HG03060 (cell line): ENCODE data around the gene PRM2.
A peak's percentile ranks its signal among the peaks of the same experiment; 100 is the strongest.

ENCODE experiments used
- ATAC-seq: cut with Tn5 transposase; IDR thresholded peaks from one replicate; pipeline ENCODE4 v1.9.1; 2021; ENCODE audit warnings: low read depth, moderate number of reproducible peaks; ENCODE audit not compliant: unreplicated experiment

Gene PRM2, protein sequence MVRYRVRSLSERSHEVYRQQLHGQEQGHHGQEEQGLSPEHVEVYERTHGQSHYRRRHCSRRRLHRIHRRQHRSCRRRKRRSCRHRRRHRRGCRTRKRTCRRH

DNA sequence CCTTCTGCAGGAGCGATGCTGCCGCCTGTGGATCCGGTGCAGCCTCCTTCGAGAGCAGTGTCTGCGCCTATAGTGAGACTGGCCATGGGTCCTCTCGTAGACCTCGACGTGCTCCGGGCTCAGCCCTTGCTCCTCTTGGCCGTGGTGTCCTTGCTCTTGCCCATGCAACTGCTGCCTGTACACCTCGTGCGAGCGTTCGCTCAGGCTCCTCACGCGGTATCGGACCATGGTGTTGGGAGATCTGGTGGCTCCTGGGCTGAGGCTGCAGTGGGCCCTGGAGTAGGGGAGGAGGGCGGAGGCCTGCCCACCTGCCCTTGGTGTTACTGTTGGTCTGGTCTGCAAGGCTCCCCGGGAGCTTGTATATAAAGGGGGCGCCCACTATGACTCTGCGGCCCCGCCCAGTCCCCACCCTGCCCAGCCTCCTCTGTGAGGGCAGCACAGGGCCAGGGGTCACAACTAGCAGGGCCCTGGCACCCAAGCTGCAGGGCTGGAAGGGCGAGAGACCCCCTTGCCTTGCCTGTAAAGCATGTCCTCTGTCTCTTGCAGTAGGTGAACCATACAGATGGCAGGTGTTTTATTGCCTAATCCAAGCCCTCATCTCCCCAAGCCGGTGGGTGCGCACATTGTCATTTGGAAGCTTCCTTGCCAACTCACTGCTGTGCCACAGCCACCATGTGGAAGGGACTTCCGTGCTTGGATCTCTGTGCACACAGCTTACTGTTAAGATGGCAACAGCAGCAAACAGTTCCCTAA, at the start of gene PRM2:
Gene PRM2 (minus strand): TSS at position 338 of the 753 bp plus-strand sequence. CDS start 110 bp downstream, at position 228.
- no peak for ATAC-seq

DNA sequence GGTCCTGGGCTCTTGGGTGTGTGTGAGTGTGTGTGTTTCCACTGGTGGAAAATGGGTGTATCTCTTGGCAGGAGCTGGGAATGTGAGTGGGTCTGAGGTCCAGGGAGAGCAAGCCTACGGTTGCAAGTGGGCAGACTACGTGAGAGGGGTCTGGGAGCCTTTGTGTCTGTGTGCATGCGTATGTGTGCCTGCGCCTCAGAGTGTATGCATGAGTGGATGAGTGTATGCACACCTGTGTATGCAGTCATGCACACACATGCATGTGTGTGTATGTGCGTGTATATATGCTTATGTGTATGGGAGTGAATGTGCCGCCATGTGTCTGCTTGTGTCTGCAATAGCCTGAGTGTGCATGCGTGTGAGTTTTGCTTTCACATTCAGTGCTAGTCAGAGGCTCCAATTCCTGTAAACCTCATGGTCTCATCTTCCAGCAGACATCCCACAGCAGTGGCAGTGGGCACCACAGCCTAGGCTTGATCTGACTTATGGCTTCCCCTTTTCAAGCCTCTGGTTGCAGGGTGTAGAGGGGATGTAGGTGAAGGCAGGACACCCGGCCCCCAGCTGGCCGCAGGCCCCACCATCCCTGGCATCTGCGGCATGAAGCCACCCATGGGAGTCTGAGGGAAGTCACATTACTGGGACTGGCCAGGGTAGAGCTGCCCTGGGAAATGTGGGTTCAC, 49.3 kb upstream of the PRM2 start:
- ATAC-seq, result no peak

DNA sequence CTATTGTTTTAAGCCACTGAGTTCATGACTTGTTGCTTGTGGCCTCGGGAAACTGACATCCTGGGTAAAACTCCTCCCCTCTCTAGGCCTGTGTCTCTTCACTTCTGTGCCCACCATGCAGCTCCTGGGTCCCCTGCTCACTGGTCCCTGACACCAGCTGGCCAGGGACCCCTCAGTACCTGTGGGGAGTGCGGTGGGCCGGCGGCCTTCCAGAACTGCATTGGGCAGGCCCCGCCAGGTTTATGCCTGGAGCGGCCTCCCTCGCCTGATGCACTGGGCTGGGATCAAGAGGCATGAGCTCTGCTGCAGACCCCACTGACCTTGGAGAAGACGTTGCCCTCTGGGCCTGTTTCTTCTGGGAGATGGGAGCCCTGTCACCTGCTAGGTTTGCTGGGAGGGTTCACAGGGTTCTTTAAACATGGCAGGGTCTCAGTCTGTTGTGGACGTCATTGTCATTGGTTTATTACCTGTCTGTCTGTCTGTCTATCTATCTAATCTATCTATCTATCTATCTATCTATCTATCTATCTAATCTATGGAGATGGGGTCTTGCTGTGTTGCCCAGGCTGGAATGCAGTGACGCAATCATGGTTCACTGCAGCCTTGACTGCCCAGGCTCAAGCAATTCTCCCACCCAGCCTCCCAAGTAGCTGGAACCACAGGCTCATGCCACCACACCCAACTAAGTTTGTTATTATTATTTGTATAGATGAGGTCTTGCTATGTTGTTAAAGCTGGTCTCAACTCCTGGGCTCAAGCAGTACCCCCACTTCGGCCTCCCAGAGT, 47.5 kb upstream of the PRM2 start:
- no peak for ATAC-seq

DNA sequence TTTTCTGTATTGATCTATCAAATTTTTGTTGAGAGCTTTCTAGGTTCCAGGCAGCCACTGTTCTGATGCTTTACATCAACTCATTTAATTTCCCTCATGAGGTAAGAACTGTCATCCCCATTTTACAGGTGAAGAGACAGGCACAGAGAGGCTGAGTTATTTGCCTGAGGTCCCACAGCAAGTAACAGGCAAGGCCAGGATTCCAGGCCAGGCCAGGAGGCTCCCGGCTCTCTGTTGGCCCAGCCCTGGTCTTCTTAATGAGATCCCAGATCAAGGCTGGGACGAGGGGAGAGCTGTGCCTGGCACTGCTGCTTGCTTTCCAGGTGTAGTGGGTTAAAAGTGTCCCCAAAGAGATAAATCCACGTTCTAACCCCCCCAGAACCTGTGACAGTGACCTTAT, 46.5 kb upstream of the PRM2 start:
- no peak for ATAC-seq

DNA sequence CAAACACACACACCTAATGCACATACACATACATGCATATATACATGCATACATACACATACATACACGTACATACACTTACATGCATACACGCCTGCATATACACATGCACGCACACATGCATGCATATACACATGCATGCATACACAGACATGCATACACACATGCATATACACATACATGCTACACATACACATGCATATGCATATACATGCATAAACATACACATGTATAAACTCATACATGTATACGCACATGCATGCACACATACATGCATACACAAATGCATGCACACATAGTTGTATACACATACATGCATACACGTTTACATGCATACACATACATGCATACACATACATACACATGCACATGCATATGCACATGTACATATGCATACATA, 45.4 kb upstream of the PRM2 start:
- ATAC-seq, result no peak

DNA sequence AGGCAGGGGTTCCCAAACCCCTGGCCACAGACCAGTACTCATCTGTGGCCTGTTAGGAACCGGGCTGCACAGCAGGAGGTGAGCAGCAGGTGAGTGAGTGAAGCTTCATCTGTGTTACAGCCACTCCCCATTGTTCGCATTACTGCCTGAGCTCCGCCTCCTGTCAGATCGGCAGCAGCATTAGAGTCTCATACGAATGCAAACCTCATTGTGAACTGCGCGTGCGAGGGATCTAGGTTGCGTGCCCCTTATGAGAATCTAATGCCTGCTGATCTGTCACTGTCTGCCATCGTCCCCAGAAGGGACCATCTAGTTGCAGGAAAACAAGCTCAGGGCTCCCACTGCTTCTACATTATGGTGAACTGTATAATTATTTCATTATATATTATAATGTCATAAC, 43.9 kb upstream of the PRM2 start:
- ATAC-seq, result no peak

DNA sequence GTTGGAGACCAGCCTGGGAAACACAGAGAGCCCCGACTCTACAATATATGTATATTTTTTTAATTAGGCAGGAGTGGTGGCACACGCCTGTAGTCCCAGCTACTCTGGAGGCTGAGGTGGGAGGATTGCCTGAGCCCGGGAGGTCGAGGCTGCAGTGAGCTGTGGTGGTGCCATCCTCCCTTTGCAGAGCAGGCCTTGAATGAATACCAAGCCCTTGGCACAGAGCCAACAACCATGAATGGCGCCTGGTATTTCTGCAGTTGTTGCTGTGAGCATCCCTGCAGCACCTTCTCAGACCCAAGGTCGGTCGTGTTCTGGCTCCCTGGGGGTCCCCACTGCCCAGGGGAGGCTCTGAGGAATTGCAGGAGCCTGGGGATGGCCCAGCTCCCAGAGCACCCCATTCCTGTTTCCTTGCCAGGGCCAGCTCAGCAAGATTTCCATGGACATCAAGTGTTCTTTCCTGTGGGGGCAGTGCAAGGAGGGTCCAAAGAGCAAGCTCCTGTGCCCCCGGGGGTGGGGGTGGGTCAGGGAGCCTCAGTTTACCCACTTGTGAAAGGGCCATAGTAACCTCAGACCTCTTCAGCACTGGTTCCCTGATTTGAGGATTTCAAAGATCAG, 43.4 kb upstream of the PRM2 start:
- no peak for ATAC-seq

DNA sequence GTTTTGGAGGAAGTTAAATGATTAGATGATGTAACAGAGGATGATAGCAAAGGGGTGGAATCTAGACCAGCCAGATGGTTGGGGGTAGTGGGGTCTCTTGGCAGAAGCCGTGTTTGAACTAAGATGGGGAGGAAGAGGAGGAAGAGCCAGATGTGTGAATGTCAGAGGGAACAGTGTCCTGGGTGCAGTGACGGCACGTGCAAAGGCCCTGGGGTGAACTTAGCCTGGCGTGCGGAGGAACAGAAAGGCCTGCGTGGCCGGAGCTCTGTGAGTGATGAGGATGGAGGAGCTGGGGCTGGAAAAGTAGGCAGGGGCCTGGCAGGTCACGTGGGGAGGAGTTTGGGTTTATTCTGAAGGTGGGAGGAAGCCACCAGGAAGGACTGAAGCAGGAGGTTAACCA, 42.5 kb upstream of the PRM2 start:
- ATAC-seq, result no peak

DNA sequence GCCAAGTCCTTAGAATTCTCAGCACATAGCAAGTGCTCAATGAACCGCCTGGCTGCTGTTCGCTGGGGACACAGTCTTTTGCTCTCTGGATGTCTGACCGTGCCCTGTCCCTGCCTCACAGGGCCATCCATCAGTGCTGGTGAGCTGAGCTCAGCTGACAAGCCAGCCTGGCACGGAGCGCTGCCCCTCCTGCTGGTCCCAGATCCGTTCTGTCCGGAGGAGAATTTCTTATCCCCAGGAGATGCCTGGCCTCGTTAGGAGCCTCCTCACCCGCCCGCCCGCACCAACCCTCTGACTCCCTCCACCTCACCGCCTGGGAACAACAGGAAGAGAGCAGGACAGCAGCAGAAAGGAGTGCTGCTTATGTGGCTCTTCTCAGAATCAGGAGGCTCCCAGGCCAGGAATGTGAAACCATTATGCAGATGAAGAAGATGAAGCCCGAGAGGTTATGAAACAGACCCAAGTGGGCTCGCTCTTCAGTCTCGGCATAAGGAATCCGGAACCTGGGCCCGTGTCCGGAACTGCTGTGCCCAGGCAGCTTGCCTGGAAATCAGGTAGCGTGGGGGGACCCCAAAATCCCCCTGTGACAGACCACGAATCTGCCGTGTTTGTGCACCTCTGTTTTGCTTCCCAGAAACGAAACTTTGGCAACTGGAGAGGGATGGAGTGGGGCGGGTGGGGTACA, 40.2 kb upstream of the PRM2 start:
- ATAC-seq, result no peak

DNA sequence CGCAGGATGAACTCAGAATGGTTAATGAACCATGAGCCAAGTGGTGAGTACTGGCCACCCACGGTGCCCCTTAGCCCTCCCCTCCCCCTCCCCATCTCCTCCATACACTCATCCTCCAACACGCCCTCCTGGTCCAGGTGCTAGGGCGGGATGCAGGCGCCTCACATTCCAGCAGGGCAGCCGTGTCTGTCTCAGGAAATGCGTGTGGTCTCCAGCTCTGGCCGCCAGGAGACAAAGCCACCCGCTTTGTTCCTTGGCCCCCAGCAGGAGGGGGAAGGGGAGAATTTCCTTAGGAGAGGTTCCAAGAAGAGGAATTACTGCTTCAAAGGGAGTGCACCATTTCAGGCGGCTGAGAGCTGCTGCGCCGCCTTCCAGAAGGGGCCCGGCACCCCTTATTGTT, 39.2 kb upstream of the PRM2 start:
- no peak for ATAC-seq

DNA sequence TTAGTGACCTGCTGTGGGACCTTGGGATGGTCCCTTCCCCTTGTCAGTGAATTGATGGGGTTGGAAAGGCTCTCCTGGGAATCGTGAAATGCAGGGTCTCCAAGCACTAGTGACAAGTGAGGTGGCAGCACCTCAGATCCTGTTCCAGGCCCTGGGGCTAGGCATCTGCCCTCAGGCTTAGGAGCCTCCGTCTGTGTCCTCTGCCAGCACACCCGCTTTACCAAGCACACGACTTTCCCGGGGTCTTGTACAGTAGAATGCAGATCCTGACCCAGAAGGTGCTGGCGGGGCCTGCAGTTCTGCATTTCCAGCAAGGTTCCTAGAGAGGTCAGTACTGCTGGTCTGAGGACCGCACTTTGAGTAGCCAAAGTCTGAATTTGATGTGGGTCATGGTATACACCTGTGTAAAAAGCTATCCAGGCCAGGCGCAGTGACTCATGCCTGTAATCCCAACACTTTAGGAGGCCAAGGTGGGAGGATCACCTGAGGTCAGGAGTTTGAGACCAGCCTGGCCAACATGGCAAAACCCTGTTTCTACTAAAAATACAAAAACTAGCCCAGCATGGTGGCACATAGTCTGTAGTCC, 38.1 kb upstream of the PRM2 start:
- no peak for ATAC-seq

DNA sequence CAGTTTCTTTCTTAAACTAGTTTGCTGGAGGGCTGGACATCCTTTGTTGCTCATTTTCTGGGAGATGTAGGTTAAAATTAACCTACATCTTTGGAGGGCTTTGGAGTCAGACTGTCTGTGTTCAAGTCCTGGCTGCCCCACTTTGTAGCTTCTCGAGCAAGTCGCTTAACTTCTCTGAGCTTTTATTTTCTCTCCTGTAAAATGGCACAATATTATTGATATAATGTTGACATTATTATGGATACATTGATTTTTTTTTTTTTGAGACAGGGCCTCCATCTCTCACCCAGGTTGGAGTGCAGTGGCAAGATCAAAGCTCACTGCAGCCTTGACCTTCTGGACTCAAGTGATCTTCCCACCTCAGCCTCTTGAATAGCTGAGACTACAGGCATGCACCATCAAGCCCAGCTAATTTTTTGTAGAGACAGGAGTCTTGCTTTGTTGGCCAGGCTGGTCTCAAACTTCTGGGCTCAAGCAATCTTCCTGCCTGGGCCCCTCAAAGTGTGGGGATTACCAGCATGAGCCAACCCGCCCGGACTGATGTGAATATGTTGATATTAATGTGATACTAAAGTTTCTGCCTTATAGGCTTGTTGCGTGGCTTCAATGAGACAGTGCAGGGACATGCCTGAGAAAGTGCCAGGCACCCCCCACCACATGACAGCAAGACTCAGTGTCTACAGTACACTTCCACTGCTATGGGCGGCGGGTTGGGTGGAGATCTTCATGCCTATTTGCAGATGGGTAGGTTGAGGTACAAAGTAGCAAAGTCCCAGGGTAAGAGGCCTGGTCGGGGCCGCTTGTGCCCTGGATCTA, 37.4 kb upstream of the PRM2 start:
- no peak for ATAC-seq

DNA sequence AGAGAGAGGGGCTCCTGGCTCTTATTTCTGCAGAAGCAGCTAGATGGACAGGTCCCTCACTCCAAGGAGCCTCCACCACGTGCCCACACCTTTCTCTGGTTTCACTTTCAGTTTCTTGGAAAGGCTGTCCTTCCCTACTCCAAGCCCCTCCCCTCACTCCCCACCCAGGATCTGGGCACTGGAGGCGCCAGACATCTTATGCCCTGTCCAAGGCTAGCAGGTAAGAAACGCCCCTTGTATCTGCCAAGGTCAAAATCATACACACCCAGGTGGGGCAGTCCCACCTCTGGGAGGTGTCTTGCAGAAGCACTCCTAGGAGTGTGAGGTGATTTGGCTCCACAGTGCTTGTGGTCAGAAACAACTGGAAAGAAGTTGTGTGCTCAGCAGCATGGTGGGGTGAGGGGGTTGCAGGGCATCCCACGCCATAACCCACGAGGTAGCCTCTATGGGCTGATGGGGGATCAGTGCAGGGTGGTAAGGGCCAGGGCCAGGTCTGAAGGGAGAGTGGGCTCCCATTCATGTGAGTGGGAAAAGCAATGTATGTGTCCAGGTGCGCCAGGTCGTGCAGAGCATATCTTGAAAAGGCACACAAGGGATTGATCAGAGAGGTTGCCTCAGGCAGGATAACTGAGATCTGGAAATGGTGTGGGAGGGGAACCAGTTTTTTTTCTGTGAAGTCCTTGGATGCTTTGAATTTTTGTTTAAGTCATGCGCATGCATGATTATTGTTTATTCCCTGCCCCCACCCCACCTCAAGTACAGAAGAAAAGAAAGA, 36.6 kb upstream of the PRM2 start:
- ATAC-seq, result no peak

DNA sequence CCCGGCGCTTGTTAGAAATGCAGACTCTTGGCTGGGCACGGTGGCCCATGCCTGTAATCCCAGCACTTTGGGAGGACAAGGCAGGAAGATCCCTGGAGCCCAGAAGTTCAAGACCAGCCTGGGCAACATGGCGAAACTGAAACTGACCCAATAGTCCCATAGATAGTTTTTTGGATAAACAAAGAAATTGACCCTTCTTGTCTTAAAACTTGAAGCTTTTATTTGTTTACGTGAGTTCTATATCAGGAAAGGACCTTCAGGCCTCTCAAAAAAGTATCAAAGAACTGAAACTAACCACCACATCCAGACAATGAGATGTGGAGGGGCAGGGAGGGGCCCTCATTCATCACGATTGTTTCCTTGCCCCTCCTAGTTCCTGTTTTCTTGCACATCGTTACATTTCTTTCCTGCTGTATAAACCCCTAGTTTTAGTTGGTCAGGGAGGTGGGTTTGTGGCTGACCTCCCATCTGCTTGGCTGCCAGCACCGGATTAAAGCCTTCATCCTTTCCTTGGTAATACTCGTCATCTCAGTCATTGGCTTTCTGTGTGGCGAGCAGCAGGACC, 34.8 kb upstream of the PRM2 start:
- ATAC-seq, result peak; percentile 34

DNA sequence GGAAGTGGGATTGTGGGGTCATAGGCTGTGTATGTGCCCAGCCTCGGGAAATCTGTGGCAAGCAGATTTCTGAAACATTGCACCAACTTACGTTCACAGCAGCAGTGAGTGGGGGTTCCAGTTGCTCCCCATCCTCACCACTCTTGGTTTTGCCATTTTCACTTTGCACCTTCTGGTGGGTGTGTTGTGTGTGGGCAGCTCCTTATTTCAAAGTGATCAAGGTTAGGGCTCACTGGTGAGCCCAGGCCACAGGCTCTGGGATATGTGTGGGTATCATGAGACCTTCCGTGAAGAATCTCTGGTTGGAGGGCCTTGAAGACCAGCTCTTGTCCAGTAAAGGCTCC, 34.3 kb upstream of the PRM2 start:
- ATAC-seq, result no peak

DNA sequence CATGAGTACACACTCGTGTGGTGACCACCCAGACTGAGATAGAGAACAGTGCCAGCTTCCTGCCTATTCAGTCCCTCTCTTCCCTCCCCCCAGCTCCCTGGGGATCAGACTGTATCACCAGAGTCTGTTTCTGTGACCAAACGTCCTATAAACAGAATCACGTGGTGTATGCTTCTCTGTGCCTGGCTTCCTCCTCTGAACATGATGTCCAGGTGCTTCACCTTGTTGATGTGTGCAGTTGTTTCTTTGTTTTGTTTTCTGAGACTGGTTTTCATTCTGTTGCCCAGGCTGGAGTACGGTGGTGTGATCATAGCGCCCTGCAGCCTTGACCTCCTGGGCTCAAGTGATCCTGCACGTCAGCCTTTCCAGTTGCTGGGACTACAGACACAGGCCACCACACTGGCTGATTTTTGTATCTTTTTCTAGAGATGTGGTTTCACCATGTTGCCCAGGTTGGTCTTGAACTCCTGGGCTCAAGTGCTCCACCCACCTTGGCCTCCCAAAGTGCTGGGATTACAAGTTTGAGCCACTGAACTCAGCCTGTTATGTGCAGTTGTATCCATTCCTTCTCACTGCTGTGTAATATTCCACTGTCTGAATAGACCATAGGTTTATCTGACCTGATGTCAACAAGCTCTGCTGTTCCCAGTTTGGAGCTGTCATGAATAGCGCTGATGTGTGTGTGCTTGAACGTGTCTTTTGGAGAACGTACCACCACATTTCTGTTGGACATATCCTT, 33.8 kb upstream of the PRM2 start:
- ATAC-seq, result peak; percentile 43

DNA sequence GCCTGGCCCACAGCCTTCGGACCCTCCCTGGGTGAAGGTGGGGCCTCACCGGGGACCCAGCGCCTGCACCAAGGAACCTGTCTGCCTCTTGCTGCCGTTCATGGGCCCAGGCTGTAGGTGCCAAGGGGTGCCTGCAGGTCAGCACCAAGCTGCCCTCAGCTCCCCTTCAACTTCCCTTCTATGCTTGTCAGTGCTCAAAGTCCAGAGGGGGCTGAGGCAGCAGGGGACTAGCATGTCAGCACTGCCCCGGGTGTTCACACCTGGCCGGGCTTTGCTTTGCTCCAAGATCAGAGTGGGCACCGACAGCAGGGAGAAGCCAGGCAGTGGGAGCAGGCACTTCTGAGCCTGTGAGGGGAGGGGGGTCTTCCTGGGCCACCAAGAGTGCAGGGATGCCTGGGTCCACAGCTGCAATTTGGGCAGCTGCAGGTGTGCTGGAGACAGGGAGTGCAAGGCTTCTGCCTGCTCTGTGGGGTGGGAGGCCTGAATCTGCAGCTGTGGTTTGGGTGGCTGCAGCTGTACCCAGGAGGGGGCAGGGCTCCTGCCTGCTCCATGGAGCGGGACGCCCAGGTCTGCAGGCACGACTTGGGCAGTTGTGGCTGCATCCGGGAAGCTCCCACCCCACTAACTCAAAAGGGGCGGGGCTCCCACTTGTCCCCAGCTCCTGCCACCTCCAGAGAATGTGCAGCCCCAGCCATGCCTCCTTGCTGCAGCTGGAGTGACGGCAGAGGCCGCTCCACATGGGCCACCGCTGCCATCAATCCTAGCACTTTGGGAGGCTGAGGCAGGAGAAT, 32.4 kb upstream of the PRM2 start:
- ATAC-seq, result no peak
